ENCODE measurements around the gene RSKR. TPM values are rescaled to one million over a fixed set of nuclear protein-coding genes. Genes with fewer than 3 reads are reported as not detected.
"Not testable (repeated sequence)": the region's sequence is repeated elsewhere in the genome, so short reads cannot be mapped to it uniquely, and the experiment has no call there.

Gene RSKR
- polyA plus RNA-seq, 1 experiment = 4.8 TPM

DNA sequence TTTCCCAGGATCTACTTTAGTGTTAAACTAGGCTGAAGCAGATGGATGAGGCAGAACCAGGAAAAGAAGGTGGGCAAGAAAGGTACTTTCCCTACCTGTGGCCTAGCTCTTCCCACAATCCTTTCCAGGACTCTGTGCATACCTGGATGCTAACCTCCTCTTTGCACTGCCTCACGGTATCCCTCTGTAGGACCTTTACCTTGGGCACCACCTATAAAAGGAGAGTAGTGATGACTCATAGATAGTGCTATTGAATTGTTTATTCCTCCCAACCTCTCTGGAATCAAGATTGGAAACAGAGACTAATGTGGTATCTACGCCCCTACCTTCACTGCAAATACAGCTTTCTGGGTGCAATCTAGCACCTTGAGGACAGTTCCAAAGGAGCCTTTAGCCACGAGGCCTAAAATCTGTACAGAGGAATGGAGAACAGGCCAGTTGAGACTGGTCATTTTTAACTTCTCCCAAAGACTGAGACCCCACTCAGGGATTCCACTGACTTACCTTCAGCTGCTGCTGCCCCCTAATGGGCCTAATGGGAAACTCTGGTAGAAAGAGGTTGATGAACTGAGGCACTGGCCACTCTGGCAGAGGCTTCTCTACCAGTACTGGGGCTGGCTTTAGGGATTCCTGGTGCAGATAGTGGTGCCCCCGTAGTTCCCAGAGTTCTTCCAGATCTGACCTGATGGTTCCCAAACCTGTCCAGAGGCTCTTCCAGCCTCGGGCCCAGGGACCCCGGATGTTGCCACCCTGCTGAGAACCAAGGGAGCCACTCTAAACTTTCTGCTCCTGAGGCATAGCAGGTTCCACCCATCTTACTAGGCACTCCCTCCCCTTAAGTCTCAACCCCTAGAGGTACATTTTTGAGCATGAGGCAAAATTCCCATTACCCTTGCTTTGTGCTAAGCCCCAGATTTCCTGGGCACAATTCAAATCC, 781 bp downstream of the RSKR start:
- Histone ChIP-seq H3K36me3 (ENCODE audit: control insufficient read depth, insufficient read depth, low read length) (peaks cover 13% of the 10 kb centered on the region), H3K4me3 (ENCODE audit: low read depth, low read length) (no peak overlapping the region), H3K27me3 (ENCODE audit: control insufficient read depth, insufficient read depth, low read length) (no peaks in the 10 kb centered on the region)
- TF ChIP-seq, protein P1, sequence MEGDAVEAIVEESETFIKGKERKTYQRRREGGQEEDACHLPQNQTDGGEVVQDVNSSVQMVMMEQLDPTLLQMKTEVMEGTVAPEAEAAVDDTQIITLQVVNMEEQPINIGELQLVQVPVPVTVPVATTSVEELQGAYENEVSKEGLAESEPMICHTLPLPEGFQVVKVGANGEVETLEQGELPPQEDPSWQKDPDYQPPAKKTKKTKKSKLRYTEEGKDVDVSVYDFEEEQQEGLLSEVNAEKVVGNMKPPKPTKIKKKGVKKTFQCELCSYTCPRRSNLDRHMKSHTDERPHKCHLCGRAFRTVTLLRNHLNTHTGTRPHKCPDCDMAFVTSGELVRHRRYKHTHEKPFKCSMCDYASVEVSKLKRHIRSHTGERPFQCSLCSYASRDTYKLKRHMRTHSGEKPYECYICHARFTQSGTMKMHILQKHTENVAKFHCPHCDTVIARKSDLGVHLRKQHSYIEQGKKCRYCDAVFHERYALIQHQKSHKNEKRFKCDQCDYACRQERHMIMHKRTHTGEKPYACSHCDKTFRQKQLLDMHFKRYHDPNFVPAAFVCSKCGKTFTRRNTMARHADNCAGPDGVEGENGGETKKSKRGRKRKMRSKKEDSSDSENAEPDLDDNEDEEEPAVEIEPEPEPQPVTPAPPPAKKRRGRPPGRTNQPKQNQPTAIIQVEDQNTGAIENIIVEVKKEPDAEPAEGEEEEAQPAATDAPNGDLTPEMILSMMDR (IDR thresholded peaks at IDR 0.05; ENCODE audit: insufficient read depth, low read depth, low read length) = peak; percentile 76
- CTCF ChIA-PET = interaction anchor here (0.7 to 3.7 kb wide), 22 partner anchors 10 to 141 kb away, joined by 3 to 35 read pairs (median 6); partner anchors contain the start of genes ALDOC, BLTP2, PIGS and SPAG5
- DNase-seq (ENCODE audit: low read depth) = no peak
- POLR2A ChIA-PET = interaction anchor here (0.6 kb wide), 1 partner anchor 573 kb away, joined by 3 read pairs; no protein-coding TSS in a partner anchor

DNA sequence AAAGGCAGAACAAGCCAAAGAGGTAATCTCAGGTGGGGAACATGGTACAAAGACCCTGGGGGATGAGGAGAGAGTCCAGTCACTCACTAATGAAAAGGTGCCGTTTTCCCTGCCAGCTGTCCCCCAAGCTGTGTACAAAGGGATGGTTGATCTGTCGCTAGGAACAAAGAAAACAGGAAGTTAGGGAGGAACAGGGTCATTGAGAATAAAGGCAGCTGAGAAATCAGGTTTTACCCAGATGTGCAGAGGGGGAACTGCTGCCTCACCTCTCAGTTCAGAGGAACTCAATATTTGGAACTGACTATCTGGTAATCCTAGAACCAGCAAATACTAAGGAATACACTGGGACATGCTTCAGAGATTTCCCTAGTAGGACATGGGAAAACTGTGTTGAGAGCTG, 1.5 kb downstream of the RSKR start:
- peaks cover 13% of the 10 kb centered on the region for H3K36me3 ChIP-seq (ENCODE audit: control insufficient read depth, insufficient read depth, low read length)
- H3K4me3 ChIP-seq (ENCODE audit: low read depth, low read length) = no peak overlapping the region
- ChIA-PET CTCF (interaction anchor here (0.7 to 3.7 kb wide), 18 partner anchors 10 to 142 kb away, joined by 3 to 35 read pairs (median 7); partner anchors contain the start of genes ALDOC, BLTP2, PIGS and SPAG5), POLR2A (no interaction called here)
- H3K27me3 ChIP-seq (ENCODE audit: control insufficient read depth, insufficient read depth, low read length) = no peaks in the 10 kb centered on the region
- no peak for DNase-seq (ENCODE audit: low read depth)
- TF ChIP-seq, protein P1 (IDR thresholded peaks at IDR 0.05; ENCODE audit: insufficient read depth, low read depth, low read length) = no peak

DNA sequence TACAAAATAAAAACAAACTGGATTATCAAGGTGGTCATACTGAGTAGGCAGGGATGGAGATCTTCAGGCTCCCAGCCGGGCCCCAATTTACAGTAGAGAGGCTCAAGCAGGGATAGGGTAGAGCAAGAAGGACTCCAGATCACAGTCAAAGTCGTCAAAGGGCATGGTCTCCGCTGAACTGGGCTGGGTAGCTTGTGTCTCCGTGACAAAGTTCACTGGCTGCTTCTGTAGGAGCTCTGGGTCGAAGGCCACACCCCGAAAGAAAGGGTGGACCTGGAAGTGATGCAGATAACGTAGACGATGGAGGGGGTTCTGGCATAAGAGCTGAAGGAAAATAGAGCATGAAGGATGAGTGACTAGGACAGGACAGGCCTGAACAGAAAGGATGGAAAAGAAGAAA, 3.6 kb downstream of the RSKR start:
- H3K36me3 ChIP-seq (ENCODE audit: control insufficient read depth, insufficient read depth, low read length) = no peaks in the 10 kb centered on the region; the same call in 1 of the 2 replicates
- H3K27me3 ChIP-seq (ENCODE audit: control insufficient read depth, insufficient read depth, low read length) = no peaks in the 10 kb centered on the region
- CTCF ChIA-PET = interaction anchor here (1.0 to 3.7 kb wide), 9 partner anchors 9 to 117 kb away, joined by 3 to 27 read pairs (median 4); partner anchors contain the start of genes BLTP2 and PIGS
- H3K4me3 ChIP-seq (ENCODE audit: low read depth, low read length) = no peak overlapping the region
- TF ChIP-seq, protein P1 (IDR thresholded peaks at IDR 0.05; ENCODE audit: insufficient read depth, low read depth, low read length) = no peak
- POLR2A ChIA-PET = no interaction called here
- DNase-seq (ENCODE audit: low read depth) = no peak

DNA sequence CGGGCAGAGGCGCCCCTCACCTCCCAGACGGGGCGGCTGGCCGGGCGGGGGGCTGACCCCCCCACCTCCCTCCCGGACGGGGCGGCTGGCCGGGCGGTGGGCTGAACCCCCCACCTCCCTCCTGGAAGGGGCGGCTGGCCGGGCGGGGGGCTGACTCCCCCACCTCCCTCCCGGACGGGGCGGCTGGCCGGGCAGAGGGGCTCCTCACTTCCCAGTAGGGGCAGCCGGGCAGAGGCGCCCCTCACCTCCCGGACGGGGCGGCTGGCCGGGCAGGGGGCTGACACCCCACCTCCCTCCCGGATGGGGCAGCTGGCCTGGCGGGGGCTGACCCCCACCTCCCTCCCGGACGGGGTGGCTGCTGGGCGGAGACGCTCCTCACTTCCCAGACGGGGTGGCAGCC, 10.0 kb downstream of the RSKR start:
- CTCF ChIA-PET; H3K36me3 ChIP-seq (ENCODE audit: control insufficient read depth, insufficient read depth, low read length); H3K27me3 ChIP-seq (ENCODE audit: control insufficient read depth, insufficient read depth, low read length); DNase-seq (ENCODE audit: low read depth); H3K4me3 ChIP-seq (ENCODE audit: low read depth, low read length); POLR2A ChIA-PET: not testable (repeated sequence)

DNA sequence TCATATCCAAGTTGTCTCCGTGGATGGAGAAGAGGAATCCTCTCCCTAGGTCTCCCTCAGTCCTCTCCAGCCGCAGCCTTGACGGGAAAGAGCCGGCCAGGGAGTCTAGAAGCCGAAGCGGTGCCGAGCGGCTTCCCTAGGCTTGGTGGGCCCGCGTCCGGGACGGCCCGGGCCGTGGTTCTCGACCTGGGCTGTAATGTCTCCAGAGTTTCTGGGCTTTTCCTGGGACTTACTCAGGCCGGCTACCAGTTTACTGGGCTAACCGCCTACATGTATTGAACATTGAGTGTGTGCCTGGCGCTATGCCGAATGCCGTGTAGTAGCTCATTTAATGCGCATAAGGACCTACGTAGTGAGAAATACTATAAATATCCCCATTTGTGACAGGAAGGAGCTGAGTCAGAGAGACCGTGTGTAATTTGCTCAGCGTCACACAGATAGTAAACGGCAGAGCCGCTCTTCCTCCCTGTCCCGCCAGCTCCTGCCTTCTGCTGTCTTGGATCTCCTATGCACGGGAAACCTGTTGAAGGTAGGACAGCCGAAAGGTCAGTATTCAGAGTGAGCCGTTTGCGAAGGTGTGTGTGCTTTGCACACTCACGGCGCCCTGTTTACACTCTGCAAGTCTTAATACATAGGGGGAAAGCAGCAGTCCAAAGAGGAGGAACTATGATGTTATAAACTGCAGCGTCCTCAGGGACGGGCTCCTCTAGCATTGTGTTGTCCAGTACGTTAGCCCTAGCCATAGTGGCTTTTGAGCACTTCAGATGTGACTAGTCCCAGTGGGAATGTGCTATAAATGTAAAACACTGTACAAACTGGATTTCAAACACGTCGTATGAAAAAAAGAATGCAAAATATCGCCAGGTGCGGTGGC, 14.4 kb downstream of the RSKR start:
- DNase-seq (ENCODE audit: low read depth) = peak; percentile 53
- CTCF ChIA-PET = interaction anchor here (1.1 to 5.5 kb wide), 3 partner anchors 10 to 45 kb away, joined by 4 to 35 read pairs (median 6); partner anchors contain the start of genes BLTP2 and RSKR
- TF ChIP-seq, protein P1 (IDR thresholded peaks at IDR 0.05; ENCODE audit: insufficient read depth, low read depth, low read length) = no peak
- no peaks in the 10 kb centered on the region for H3K36me3 ChIP-seq (ENCODE audit: control insufficient read depth, insufficient read depth, low read length)
- H3K4me3 ChIP-seq (ENCODE audit: low read depth, low read length) = peak overlapping the region; percentile 65
- H3K27me3 ChIP-seq (ENCODE audit: control insufficient read depth, insufficient read depth, low read length) = no peaks in the 10 kb centered on the region
- POLR2A ChIA-PET = interaction anchor here (0.5 kb wide), 1 partner anchor 101 kb away, joined by 16 read pairs; no protein-coding TSS in a partner anchor
